ENCODE measurements around the gene SLC25A42.

DNA sequence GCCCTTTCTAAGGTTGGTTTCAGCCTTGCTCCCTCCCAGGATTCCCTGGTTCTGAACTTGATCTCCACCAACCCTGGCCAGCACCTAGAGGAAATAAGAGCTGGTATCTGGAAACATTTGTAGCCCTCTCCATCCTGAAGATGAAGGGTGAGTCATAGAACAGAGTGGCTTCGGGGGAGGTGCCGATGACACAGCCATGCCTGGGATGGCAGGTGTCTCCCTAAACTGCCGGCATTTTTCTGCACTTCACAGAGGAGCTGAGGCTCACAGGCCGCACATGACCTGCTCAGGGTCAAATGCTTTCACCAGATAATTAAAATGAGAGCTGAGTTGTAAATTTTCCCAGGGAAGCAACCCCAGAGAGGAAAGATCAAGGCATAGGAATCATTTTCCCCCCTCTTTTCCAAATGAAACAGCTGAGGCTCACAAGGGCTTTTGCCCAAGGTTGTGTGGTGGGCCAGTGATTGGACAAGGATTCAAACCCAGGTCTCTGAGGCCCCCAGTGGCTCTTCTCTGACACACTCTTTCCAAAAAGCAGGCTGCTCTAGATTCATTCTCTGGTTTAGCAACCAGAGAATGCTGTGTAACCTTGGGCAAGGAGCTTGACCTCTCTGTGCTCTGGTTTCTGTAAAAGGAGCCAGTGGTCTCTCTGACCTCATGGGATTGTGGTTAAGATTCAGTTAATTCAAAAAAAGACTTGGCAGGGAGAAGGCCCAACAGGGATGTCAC, 1.2 kb upstream of the SLC25A42 start:
- TF ChIP-seq POLR2A (IDR thresholded peaks at IDR 0.05; ENCODE audit: low read length) (no peak), GATA1 (IDR thresholded peaks at IDR 0.05; ENCODE audit: low read depth, low read length) (no peak)
